ENCODE results near the gene GPR156. TPM values are rescaled to one million over a fixed set of nuclear protein-coding genes. Genes with fewer than 3 reads are reported as not detected.

The GPR156 gene
- total and polyA plus RNA-seq, 9 of the 15 experiments (the other 6 are each of a cell fraction or from before 2014, with no cell fraction given) = 0.07 to 0.14 (median 0.12) TPM; not detected in 5

DNA sequence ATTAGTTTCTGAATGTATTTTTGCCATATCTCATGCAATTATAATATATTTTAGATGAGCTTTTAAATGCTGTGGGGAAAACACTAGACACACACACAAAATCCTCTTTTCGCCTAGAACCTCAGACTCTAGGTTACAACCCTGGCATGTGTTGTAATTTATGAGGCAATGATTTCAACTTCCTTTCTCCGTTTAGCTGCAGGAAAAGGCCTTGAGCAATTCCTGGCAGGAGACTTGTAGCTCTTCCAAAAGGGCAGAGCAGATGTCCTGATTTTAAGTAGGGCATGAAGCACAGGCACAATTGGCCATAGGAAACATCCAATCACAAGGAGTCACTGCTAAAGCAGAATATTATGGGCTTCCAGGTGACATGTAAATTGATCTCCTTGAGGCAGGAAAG is 82.0 kb downstream of the GPR156 start (continued):
- TF ChIP-seq, protein P1, sequence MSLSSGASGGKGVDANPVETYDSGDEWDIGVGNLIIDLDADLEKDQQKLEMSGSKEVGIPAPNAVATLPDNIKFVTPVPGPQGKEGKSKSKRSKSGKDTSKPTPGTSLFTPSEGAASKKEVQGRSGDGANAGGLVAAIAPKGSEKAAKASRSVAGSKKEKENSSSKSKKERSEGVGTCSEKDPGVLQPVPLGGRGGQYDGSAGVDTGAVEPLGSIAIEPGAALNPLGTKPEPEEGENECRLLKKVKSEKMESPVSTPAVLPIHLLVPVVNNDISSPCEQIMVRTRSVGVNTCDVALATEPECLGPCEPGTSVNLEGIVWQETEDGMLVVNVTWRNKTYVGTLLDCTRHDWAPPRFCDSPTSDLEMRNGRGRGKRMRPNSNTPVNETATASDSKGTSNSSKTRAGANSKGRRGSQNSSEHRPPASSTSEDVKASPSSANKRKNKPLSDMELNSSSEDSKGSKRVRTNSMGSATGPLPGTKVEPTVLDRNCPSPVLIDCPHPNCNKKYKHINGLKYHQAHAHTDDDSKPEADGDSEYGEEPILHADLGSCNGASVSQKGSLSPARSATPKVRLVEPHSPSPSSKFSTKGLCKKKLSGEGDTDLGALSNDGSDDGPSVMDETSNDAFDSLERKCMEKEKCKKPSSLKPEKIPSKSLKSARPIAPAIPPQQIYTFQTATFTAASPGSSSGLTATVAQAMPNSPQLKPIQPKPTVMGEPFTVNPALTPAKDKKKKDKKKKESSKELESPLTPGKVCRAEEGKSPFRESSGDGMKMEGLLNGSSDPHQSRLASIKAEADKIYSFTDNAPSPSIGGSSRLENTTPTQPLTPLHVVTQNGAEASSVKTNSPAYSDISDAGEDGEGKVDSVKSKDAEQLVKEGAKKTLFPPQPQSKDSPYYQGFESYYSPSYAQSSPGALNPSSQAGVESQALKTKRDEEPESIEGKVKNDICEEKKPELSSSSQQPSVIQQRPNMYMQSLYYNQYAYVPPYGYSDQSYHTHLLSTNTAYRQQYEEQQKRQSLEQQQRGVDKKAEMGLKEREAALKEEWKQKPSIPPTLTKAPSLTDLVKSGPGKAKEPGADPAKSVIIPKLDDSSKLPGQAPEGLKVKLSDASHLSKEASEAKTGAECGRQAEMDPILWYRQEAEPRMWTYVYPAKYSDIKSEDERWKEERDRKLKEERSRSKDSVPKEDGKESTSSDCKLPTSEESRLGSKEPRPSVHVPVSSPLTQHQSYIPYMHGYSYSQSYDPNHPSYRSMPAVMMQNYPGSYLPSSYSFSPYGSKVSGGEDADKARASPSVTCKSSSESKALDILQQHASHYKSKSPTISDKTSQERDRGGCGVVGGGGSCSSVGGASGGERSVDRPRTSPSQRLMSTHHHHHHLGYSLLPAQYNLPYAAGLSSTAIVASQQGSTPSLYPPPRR (CRISPR knock-in tag; IDR thresholded peaks at IDR 0.05; ENCODE audit: borderline replicate concordance) = no peak
- TF ChIP-seq, protein P2, sequence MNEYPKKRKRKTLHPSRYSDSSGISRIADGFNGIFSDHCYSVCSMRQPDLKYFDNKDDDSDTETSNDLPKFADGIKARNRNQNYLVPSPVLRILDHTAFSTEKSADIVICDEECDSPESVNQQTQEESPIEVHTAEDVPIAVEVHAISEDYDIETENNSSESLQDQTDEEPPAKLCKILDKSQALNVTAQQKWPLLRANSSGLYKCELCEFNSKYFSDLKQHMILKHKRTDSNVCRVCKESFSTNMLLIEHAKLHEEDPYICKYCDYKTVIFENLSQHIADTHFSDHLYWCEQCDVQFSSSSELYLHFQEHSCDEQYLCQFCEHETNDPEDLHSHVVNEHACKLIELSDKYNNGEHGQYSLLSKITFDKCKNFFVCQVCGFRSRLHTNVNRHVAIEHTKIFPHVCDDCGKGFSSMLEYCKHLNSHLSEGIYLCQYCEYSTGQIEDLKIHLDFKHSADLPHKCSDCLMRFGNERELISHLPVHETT (CRISPR knock-in tag; conservative IDR thresholded peaks at IDR 0.05 in 1 of 2, IDR thresholded peaks at IDR 0.05 in 1 of 2) = no peak
- TF ChIP-seq KAT2B (IDR thresholded peaks at IDR 0.05; ENCODE audit: low read depth, low read length) = no peak
- TF ChIP-seq EP400 (IDR thresholded peaks at IDR 0.05) = no peak
- no peak for TF ChIP-seq E2F3 (CRISPR knock-in tag; IDR thresholded peaks at IDR 0.05)
- no peak for TF ChIP-seq TOE1 (IDR thresholded peaks at IDR 0.05; ENCODE audit: borderline replicate concordance)
- no peak for TF ChIP-seq TOE1 (CRISPR knock-in tag; IDR thresholded peaks at IDR 0.05; ENCODE audit: borderline replicate concordance, low read depth)
- TF ChIP-seq SRSF9 (IDR thresholded peaks at IDR 0.05; ENCODE audit: borderline replicate concordance, low read depth, low read length) = no peak
- TF ChIP-seq ZNF146 (CRISPR knock-in tag; IDR thresholded peaks at IDR 0.05; ENCODE audit: unreplicated experiment) = no peak

All from K562 (cell line).